GM12801 (cell line): Measurements from ENCODE around the gene CSMD2.

ENCODE experiments used
- TF ChIP-seq, protein P1 (sequence below): IDR thresholded peaks from one replicate; pipeline ENCODE4 v1.5.1; 2011; ENCODE audit warnings: control low read depth; ENCODE audit not compliant: insufficient read length; ENCODE audit errors: extremely low read depth

The CSMD2 gene

DNA sequence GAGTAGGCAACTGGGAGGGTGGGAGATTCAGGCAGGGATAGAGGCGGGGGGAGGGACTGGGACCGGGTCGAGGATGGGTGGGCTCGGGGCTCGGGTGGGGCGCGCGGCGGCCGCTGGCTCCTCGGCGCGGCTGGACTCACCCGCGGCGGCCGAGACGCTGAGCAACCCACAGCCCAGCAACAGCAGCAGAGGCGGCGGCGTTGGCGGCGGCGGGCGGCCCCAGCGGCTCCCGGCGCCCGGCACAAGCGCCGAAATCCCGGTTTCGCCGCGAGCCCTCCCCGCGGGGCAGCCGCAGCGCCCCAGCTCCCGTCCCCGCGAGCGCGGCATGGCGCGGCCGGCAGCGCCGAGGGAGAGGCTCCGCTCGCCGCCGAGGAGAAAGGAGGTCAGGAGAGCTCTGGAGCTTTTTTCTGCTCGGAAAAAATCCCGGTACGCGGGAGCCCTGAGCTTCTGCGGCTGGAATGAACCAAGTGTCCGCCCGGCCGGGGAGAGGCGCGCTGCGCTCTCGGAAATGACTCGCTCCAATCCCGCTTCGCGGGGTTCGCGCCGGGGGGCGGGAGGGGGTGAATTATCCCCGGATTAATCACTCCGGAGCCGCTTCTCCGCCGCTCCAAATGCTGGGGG lies at the start of gene CSMD2:
Gene CSMD2, minus strand, starts transcription at position 460 of the 621 bp plus-strand sequence. Its CDS starts 133 bp downstream, at position 327.
- TF ChIP-seq, protein P1, sequence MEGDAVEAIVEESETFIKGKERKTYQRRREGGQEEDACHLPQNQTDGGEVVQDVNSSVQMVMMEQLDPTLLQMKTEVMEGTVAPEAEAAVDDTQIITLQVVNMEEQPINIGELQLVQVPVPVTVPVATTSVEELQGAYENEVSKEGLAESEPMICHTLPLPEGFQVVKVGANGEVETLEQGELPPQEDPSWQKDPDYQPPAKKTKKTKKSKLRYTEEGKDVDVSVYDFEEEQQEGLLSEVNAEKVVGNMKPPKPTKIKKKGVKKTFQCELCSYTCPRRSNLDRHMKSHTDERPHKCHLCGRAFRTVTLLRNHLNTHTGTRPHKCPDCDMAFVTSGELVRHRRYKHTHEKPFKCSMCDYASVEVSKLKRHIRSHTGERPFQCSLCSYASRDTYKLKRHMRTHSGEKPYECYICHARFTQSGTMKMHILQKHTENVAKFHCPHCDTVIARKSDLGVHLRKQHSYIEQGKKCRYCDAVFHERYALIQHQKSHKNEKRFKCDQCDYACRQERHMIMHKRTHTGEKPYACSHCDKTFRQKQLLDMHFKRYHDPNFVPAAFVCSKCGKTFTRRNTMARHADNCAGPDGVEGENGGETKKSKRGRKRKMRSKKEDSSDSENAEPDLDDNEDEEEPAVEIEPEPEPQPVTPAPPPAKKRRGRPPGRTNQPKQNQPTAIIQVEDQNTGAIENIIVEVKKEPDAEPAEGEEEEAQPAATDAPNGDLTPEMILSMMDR = no peak

DNA sequence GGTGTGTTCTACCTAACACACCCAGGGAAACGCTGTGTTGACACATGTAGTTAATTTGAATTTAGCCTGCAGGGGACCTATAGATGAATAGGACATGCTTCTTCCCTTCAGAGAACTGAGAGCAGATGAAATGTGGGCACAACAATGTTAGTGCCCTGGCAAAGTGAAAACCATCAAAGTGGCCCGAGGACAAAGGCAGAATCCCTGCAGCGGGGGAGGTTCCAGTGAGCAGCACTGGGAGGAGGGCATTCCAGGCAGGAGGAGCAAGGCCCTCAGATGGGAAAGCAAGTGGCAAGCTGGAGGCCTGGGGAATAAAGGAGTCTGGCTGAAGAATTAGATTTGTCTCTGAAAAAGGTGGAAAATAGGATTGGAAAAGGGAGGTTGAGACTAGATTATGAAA lies 48.9 kb upstream of the CSMD2 start:
- TF ChIP-seq, protein P1 = no peak

DNA sequence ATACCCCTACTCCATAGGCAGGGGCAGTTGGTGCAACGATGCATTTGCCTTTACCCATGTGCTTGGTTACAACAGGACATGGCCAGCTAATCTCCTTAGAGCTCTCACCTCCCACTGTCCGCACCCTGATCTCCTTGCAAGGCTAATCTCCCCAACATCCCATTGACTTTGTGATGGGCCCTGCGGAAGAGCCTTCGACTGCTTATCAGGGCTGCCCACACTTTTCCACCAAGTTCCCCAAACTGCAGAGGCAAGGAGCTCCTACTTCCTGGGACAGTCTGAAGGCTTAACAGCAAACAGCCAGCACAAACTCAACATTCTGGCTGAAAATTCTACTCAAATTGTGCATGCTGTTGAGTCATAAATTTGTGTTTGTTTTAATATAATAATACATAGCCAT lies 47.6 kb upstream of the CSMD2 start:
- TF ChIP-seq, protein P1 = no peak

DNA sequence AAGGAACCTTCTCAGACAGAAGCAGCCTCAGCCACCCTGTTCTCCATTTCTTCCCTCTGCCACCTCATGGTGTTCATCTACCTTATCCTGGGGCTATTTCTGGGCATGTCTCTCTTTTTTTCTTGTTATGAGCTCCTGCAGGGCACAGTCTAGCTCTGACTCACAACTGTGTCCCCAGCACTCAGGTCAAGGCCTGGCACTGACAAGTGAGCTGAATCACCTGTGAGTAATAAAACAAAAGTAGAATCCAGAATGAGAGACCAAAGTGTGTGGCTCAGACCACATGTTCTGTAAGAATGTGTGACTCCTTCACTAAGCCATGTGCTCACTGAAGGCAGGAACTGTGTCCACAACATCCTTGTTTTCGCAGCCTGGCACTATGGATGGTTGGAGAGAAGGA lies 34.9 kb upstream of the CSMD2 start:
- TF ChIP-seq, protein P1 = no peak

DNA sequence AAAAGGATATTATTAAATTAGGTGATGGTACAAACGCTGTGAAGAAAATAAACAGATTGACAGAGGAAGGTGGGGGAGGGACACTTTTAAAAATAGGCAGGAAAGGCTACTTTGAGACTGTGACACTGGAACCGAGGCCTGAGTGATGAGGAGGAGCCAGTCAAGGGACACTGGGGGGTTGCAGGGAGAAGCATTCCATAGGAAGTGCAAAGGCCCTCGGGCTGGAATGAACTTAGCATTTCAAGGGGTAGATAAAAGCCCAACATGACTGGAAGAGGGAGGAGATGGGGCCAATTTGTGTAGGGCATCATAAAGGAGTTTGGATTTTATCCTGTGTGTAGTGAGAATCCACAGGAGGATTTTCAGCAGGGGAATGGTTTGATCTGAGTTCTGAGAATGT lies 27.6 kb upstream of the CSMD2 start:
- TF ChIP-seq, protein P1 = no peak

DNA sequence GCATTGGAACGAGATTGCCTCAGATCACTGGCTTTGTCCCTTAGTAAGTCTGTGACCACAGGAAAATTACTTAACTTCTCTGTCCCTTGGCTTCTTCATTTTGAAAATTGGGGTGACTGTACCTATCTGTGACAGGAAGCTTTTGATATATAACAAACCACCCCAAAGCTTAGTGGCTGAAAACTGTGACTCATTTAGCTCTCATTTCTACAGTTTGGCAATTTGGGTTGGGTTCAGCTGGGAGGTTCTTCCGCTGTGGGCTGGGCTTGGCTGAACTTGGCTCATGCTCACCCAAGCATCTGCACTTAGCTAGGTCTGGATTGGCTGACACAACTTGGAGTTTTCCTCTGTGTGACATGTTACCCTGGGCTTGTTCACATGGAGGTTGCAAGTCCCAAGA lies 25.7 kb upstream of the CSMD2 start:
- TF ChIP-seq, protein P1 = no peak

DNA sequence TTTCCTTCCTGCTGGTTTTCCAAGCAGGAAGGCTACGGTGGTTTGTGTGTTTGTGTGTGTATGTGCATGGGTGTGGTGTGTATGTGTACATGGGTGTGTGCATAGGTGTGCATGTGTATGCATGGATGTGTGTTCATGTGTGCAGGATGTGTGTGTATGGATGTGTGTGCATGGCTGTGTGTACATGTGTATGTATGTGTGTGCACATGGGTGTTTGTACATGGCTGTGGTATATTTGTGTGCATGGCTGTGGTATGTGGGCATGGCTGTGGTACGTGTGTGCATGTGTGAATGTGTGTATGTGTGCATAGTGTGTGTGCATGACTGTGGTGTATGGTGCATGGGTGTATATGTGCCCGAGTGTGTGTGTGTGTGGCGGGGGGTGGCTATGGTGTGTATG lies 24.0 kb upstream of the CSMD2 start:
- TF ChIP-seq, protein P1 = no peak
